ENCODE measurements around the gene CFAP74. TPM values are rescaled to one million over a fixed set of nuclear protein-coding genes. Genes with fewer than 3 reads are reported as not detected.

CFAP74 gene
- total RNA-seq, 4 donors from 2014 or later, result not detected

DNA sequence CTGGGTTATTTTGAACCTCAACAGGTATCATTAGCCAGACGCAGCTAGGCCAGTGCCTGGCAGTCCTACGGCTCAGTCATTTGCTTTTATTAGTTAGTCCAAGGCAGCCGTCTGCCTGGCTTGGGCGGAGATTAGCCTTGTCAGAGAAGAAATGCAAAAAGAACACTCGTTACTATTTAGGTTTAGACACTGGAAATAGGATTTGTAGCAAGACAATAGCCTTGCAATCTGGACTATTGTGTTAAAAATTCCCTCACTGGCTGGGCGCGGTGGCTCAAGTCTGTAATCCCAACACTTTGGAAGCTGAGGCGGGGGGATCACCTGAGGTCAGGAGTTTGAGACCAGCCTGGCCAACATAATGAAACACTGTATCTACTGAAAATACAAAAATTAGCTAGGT, 35.7 kb upstream of the CFAP74 start:
- no peak overlapping the region for H3K27ac ChIP-seq
- H3K36me3 ChIP-seq, result no peaks in the 10 kb centered on the region
- peaks cover 0 to 12% (median 2%) of the 10 kb centered on the region in 4 donors for H3K4me1 ChIP-seq
- TF ChIP-seq CTCF (IDR thresholded peaks at IDR 0.05) (no peak), EP300 (IDR thresholded peaks at IDR 0.05; ENCODE audit: low read depth) (no peak), POLR2A (IDR thresholded peaks at IDR 0.05) (no peak)
- intact Hi-C loops (cut with DNase I; ENCODE audit: low total_unique reads), result no loop called here
- H3K4me3 ChIP-seq, result no peak overlapping the region
- DNase-seq, result no peak
- in situ Hi-C loops (cut with MboI; ENCODE audit: low pct_ligation_motif_present in 1 of 4, low pct_unique_long_range_greater_than_20kb in 1 of 4, low sequenced_read_pairs in 3 of 4), result loop anchor here in 1 of 4 donors (10.0 kb wide), 1 partner anchor 94 kb away; no protein-coding TSS in a partner anchor
- WGBS, 2 donors (ENCODE audit: low coverage in 1 of 2), result 82% methylated on average over 8 of the region's 8 CpGs; no CpG with 5 or more reads in 1 of the 2 donors
- H3K9me3 ChIP-seq, result no peaks in the 10 kb centered on the region
- H3K27me3 ChIP-seq, result no peaks in the 10 kb centered on the region

GRCh38 chr1:2038229-2038628, 34.6 kb upstream of the CFAP74 start:
- no peak for DNase-seq
- intact Hi-C loops (cut with DNase I; ENCODE audit: low total_unique reads) (no loop called here), in situ Hi-C loops (cut with MboI; ENCODE audit: low pct_ligation_motif_present in 1 of 4, low pct_unique_long_range_greater_than_20kb in 1 of 4, low sequenced_read_pairs in 3 of 4) (loop anchor here in 1 of 4 donors (10.0 kb wide), 1 partner anchor 93 kb away; no protein-coding TSS in a partner anchor)
- Histone ChIP-seq H3K27ac (no peak overlapping the region), H3K36me3 (no peaks in the 10 kb centered on the region), H3K4me3 (no peak overlapping the region), H3K27me3 (no peaks in the 10 kb centered on the region), H3K4me1 (peaks cover 0 to 4% (median 0%) of the 10 kb centered on the region in 4 donors), H3K9me3 (no peaks in the 10 kb centered on the region)
- no peak for TF ChIP-seq EP300 (IDR thresholded peaks at IDR 0.05; ENCODE audit: low read depth)
- no peak for TF ChIP-seq POLR2A (IDR thresholded peaks at IDR 0.05)
- TF ChIP-seq POLR2AphosphoS5 (IDR thresholded peaks at IDR 0.05), result no peak
- TF ChIP-seq CTCF (IDR thresholded peaks at IDR 0.05), result no peak
- WGBS, 2 donors (ENCODE audit: low coverage in 1 of 2), result 95% methylated on average over 8 of the region's 8 CpGs; no CpG with 5 or more reads in 1 of the 2 donors

GRCh38 chr1:2037314-2037979, 33.9 kb upstream of the CFAP74 start:
- H3K9me3 ChIP-seq, result no peaks in the 10 kb centered on the region
- no peak for DNase-seq
- no peaks in the 10 kb centered on the region for H3K27me3 ChIP-seq
- in situ Hi-C loops (cut with MboI; ENCODE audit: low pct_ligation_motif_present in 1 of 4, low pct_unique_long_range_greater_than_20kb in 1 of 4, low sequenced_read_pairs in 3 of 4), result loop anchor here in 1 of 4 donors (10.0 kb wide), 1 partner anchor 93 kb away; no protein-coding TSS in a partner anchor
- intact Hi-C loops (cut with DNase I; ENCODE audit: low total_unique reads), result no loop called here
- TF ChIP-seq POLR2AphosphoS5 (IDR thresholded peaks at IDR 0.05) (no peak), EP300 (IDR thresholded peaks at IDR 0.05; ENCODE audit: low read depth) (no peak), POLR2A (IDR thresholded peaks at IDR 0.05) (no peak), CTCF (IDR thresholded peaks at IDR 0.05) (no peak)
- no peaks in the 10 kb centered on the region for H3K4me1 ChIP-seq
- WGBS, 2 donors (ENCODE audit: low coverage in 1 of 2), result 77 to 80% methylated on average over 15 to 18 of the region's 18 CpGs
- no peak overlapping the region for H3K4me3 ChIP-seq
- no peaks in the 10 kb centered on the region for H3K36me3 ChIP-seq
- no peak overlapping the region for H3K27ac ChIP-seq

- Histone ChIP-seq H3K4me3 (no peak overlapping the region), H3K27ac (no peak overlapping the region), H3K27me3 (no peaks in the 10 kb centered on the region), H3K36me3 (no peaks in the 10 kb centered on the region), H3K4me1 (no peaks in the 10 kb centered on the region), H3K9me3 (no peaks in the 10 kb centered on the region)
- WGBS, 2 donors (ENCODE audit: low coverage in 1 of 2), result 82% methylated on average over 15 of the region's 15 CpGs; no CpG with 5 or more reads in 1 of the 2 donors
- DNase-seq, result no peak
- TF ChIP-seq CTCF (IDR thresholded peaks at IDR 0.05) (no peak), EP300 (IDR thresholded peaks at IDR 0.05; ENCODE audit: low read depth) (no peak), POLR2A (IDR thresholded peaks at IDR 0.05) (no peak), POLR2AphosphoS5 (IDR thresholded peaks at IDR 0.05) (no peak)
- in situ Hi-C loops (cut with MboI; ENCODE audit: low pct_ligation_motif_present in 1 of 4, low pct_unique_long_range_greater_than_20kb in 1 of 4, low sequenced_read_pairs in 3 of 4) (loop anchor here in 1 of 4 donors (10.0 kb wide), 1 partner anchor 91 kb away; no protein-coding TSS in a partner anchor), intact Hi-C loops (cut with DNase I; ENCODE audit: low total_unique reads) (no loop called here)
These were observed 32.7 kb upstream of the CFAP74 start for GRCh38 chr1:2036287-2036686.

All from transverse colon (tissue), 4 donors.